Mesenchymal stem cell (in vitro differentiated cells and primary cell): ENCODE results near the gene EMILIN3.
A peak's percentile ranks its signal among the peaks of the same experiment; 100 is the strongest.
"Not testable (repeated sequence)": the region's sequence is repeated elsewhere in the genome, so short reads cannot be mapped to it uniquely, and the experiment has no call there.

Source experiments
- DNase-seq: peaks from one replicate; pipeline ENCODE4 v3.0.0-alpha.2; 2013
- H2AFZ ChIP-seq: one replicate; pipeline ENCODE4 v1.6.1; 2013; ENCODE audit warnings: low read depth, mild to moderate bottlenecking, control low read depth, inconsistent platforms, low read length, moderate library complexity
- H2AK5ac ChIP-seq: 2 replicates; pipeline ENCODE4 v1.6.1; 2013; ENCODE audit warnings: low read length, moderate library complexity, mild to moderate bottlenecking, inconsistent platforms; ENCODE audit not compliant: severe bottlenecking
- H2BK120ac ChIP-seq: one replicate; pipeline ENCODE4 v1.6.1; 2013; ENCODE audit warnings: low read depth, mild to moderate bottlenecking, inconsistent platforms, low read length, moderate library complexity
- H2BK12ac ChIP-seq, 2 experiments: one replicate each; pipeline ENCODE4 v1.6.1; 2013; ENCODE audit warnings: inconsistent platforms in 2 of 2, low read length in 2 of 2, mild to moderate bottlenecking in 2 of 2, moderate library complexity in 2 of 2, control low read depth in 1 of 2
- H2BK15ac ChIP-seq: one replicate; pipeline ENCODE4 v1.6.1; 2013; ENCODE audit warnings: mild to moderate bottlenecking, low read depth, inconsistent platforms; ENCODE audit not compliant: poor library complexity, severe bottlenecking
- H2BK5ac ChIP-seq: 2 replicates; pipeline ENCODE4 v1.6.1; 2013; ENCODE audit warnings: low read depth, mild to moderate bottlenecking, low read length, control low read depth, inconsistent platforms; ENCODE audit not compliant: poor library complexity, severe bottlenecking
- H3K14ac ChIP-seq, 2 experiments: one replicate each; pipeline ENCODE4 v1.6.1; 2013; ENCODE audit warnings: inconsistent platforms in 2 of 2, low read length in 2 of 2, control low read depth in 1 of 2, mild to moderate bottlenecking in 1 of 2, moderate library complexity in 1 of 2
- H3K18ac ChIP-seq, 2 experiments: one replicate each; pipeline ENCODE4 v1.6.1; 2013; ENCODE audit warnings: inconsistent platforms in 2 of 2, low read length in 2 of 2, control low read depth in 1 of 2, low read depth in 1 of 2, mild to moderate bottlenecking in 1 of 2
- H3K23ac ChIP-seq, 2 experiments: one replicate each; pipeline ENCODE4 v1.6.1; 2013; ENCODE audit warnings: inconsistent platforms in 2 of 2, low read length in 2 of 2, mild to moderate bottlenecking in 2 of 2, moderate library complexity in 2 of 2, control low read depth in 1 of 2
- H3K27ac ChIP-seq: 2 replicates; pipeline ENCODE4 v1.5.1; 2013; ENCODE audit warnings: mild to moderate bottlenecking, moderate library complexity, low read length, control low read depth, inconsistent platforms; ENCODE audit not compliant: poor library complexity, severe bottlenecking
- H3K27me3 ChIP-seq, 2 experiments: 2 replicates each; pipeline versions ENCODE4 v1.6.1 to v1.7.0; 2013; ENCODE audit warnings: low read length in 2 of 2, mild to moderate bottlenecking in 2 of 2, moderate library complexity in 2 of 2, control low read depth in 1 of 2, inconsistent platforms in 1 of 2; ENCODE audit not compliant: control insufficient read depth in 1 of 2, insufficient read depth in 1 of 2
- H3K36me3 ChIP-seq, 2 experiments: 2 replicates each; pipeline versions ENCODE4 v1.6.1 to v1.7.0; 2013; ENCODE audit warnings: low read length in 2 of 2, control low read depth in 1 of 2, inconsistent platforms in 1 of 2, low read depth in 1 of 2, mild to moderate bottlenecking in 1 of 2; ENCODE audit not compliant: insufficient read depth in 2 of 2, control insufficient read depth in 1 of 2
- H3K4ac ChIP-seq, 2 experiments: one replicate each; pipeline ENCODE4 v1.6.1; 2013; ENCODE audit warnings: inconsistent platforms in 2 of 2, low read length in 2 of 2, mild to moderate bottlenecking in 2 of 2, moderate library complexity in 2 of 2, control low read depth in 1 of 2, low read depth in 1 of 2
- H3K4me1 ChIP-seq: 2 replicates; pipeline ENCODE4 v1.6.1; 2013; ENCODE audit warnings: low read depth, low read length, control low read depth; ENCODE audit not compliant: control insufficient read depth, insufficient read depth
- H3K4me2 ChIP-seq: 2 replicates; pipeline ENCODE4 v1.6.1; 2013; ENCODE audit warnings: low read length, mild to moderate bottlenecking, inconsistent platforms; ENCODE audit not compliant: poor library complexity, severe bottlenecking
- H3K4me3 ChIP-seq, 2 experiments: 2 replicates each; pipeline versions ENCODE4 v1.5.1 to v1.7.0; 2013; ENCODE audit warnings: low read length in 2 of 2, mild to moderate bottlenecking in 2 of 2, control low read depth in 1 of 2, low read depth in 1 of 2; ENCODE audit not compliant: insufficient read depth in 1 of 2
- H3K79me1 ChIP-seq: replicated peaks from 2 replicates; pipeline ENCODE4 v1.6.1; 2013; ENCODE audit warnings: mild to moderate bottlenecking, control low read depth, low read length, inconsistent platforms; ENCODE audit not compliant: poor library complexity, severe bottlenecking
- H3K9ac ChIP-seq: 2 replicates; pipeline ENCODE4 v1.7.0; 2013; ENCODE audit warnings: mild to moderate bottlenecking, low read length, moderate library complexity
- H3K9me3 ChIP-seq: 2 replicates; pipeline ENCODE4 v1.7.0; 2013; ENCODE audit warnings: mild to moderate bottlenecking, low read length; ENCODE audit not compliant: control insufficient read depth
- H4K8ac ChIP-seq: one replicate; pipeline ENCODE4 v1.6.1; 2013; ENCODE audit warnings: inconsistent platforms, mild to moderate bottlenecking, low read length, moderate library complexity
- H4K91ac ChIP-seq: one replicate; pipeline ENCODE4 v1.6.1; 2013; ENCODE audit warnings: mild to moderate bottlenecking, low read length, inconsistent platforms
- WGBS: methylation state at CpG from one replicate; pipeline ENCODE4 v1.1.7; 2013; ENCODE audit warnings: mixed read lengths; 5-methylcytosine and 5-hydroxymethylcytosine counted together

Gene EMILIN3

GRCh38 chr20:41316602-41317545 lies 49.7 kb downstream of the EMILIN3 start:
- peak overlapping the region in 1 of 2 experiments; percentile 90 for H3K23ac ChIP-seq
- peak overlapping the region; percentile 90 for H4K8ac ChIP-seq
- peak overlapping the region; percentile 15 for H2BK15ac ChIP-seq
- peak overlapping the region; percentile 3 for H2BK5ac ChIP-seq
- peak overlapping the region; percentile 72 for H3K4me2 ChIP-seq
- WGBS: 1% methylated on average over 42 of the region's 66 CpGs
- peaks cover 6% of the 10 kb centered on the region for H3K4me1 ChIP-seq
- H3K9me3 ChIP-seq: no peaks in the 10 kb centered on the region
- peak overlapping the region; percentile 91 for H3K27ac ChIP-seq
- H3K18ac ChIP-seq: peak overlapping the region; percentile 78 to 100
- peak overlapping the region; percentile 86 for H4K91ac ChIP-seq
- peaks cover 0 to 12% of the 10 kb centered on the region in 2 experiments for H3K36me3 ChIP-seq
- peak; percentile 83 for DNase-seq
- peak overlapping the region; percentile 96 for H3K9ac ChIP-seq
- H2BK120ac ChIP-seq: peak overlapping the region; percentile 54
- H2AFZ ChIP-seq: peak overlapping the region; percentile 83
- H2BK12ac ChIP-seq: peak overlapping the region; percentile 20 to 99
- H2AK5ac ChIP-seq: peak overlapping the region; percentile 40
- H3K4ac ChIP-seq: peak overlapping the region; percentile 79 to 93
- no peaks in the 10 kb centered on the region for H3K27me3 ChIP-seq
- peak overlapping the region in 1 of 2 experiments; percentile 93 for H3K14ac ChIP-seq
- peaks cover 3% of the 10 kb centered on the region for H3K79me1 ChIP-seq
- peak overlapping the region; percentile 87 to 94 for H3K4me3 ChIP-seq

DNA sequence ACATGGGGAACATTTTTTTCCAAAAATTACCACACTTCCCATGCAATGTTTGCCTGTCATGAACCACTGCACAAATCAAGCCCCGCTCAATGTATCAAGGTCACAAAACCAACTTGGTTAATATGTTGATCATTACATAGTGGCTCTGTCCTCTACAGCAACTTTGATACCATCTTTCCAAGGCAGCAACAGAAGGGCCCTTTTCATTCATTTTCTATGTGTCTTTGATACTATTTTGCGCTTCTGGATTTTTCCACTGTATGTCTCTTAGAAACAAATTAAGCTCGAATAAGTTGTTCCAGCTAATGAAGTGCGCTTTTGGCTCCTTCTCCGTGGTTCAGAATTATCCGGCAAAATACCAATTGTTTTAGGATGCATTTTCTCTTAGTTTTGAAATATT lies 50.6 kb downstream of the EMILIN3 start:
- WGBS: 82% methylated on average over 4 of the region's 6 CpGs
- peak; percentile 24 for DNase-seq
- Histone ChIP-seq H2AFZ (no peak overlapping the region), H2BK12ac (no peak overlapping the region), H3K79me1 (peaks cover 3% of the 10 kb centered on the region), H3K4me3 (peak overlapping the region in 1 of 2 experiments; percentile 94), H2BK15ac (no peak overlapping the region), H4K91ac (no peak overlapping the region), H3K9me3 (no peaks in the 10 kb centered on the region), H3K23ac (no peak overlapping the region), H3K4me1 (peaks cover 6% of the 10 kb centered on the region), H3K18ac (no peak overlapping the region), H3K27ac (peak overlapping the region; percentile 91), H3K9ac (peak overlapping the region; percentile 96), H3K4ac (peak overlapping the region in 1 of 2 experiments; percentile 75), H2BK5ac (no peak overlapping the region), H2BK120ac (no peak overlapping the region), H3K14ac (no peak overlapping the region), H4K8ac (no peak overlapping the region), H3K27me3 (no peaks in the 10 kb centered on the region), H2AK5ac (no peak overlapping the region), H3K4me2 (peak overlapping the region; percentile 72), H3K36me3 (peaks cover 0 to 14% of the 10 kb centered on the region in 2 experiments)

DNA sequence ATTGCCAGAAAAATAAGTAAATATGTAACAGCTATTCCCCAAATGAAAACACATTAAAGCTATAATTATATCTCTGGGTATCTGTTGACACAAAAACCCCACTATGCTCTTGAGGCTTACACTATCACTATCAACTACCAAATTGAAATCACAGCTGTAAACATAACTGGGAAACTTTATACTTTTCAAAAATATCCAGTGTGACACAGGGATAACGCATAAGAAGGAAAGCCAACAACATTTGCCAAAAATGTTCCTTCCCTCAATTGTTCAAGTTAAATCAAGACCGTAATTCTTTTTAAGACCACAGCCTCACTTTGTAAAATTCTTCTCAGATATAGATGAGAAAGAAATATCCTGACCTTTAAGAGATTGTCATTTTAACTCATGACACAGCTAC lies 52.2 kb downstream of the EMILIN3 start:
- Histone ChIP-seq H2BK12ac (no peak overlapping the region), H3K23ac (no peak overlapping the region), H3K4me3 (no peak overlapping the region), H2BK15ac (no peak overlapping the region), H3K27me3 (no peaks in the 10 kb centered on the region), H3K4me1 (peaks cover 11% of the 10 kb centered on the region), H3K27ac (no peak overlapping the region), H2AFZ (no peak overlapping the region), H3K9me3 (no peaks in the 10 kb centered on the region), H2BK5ac (no peak overlapping the region), H3K9ac (peak overlapping the region; percentile 45), H3K18ac (no peak overlapping the region), H4K91ac (no peak overlapping the region), H3K4ac (no peak overlapping the region), H2BK120ac (no peak overlapping the region), H3K36me3 (peaks cover 0 to 14% of the 10 kb centered on the region in 2 experiments), H4K8ac (no peak overlapping the region), H3K79me1 (peaks cover 11% of the 10 kb centered on the region), H2AK5ac (no peak overlapping the region), H3K4me2 (no peak overlapping the region), H3K14ac (no peak overlapping the region)
- no peak for DNase-seq
- WGBS: 100% methylated on average over 2 of the region's 2 CpGs

GRCh38 chr20:41312009-41312408 lies 54.6 kb downstream of the EMILIN3 start:
- not testable (repeated sequence) for H2BK120ac ChIP-seq, H2AFZ ChIP-seq

More at GRCh38 chr20:41312009-41312408, 54.6 kb downstream of the EMILIN3 start:
- not testable (repeated sequence) for H2BK15ac ChIP-seq, DNase-seq, H3K4me2 ChIP-seq, H3K4me3 ChIP-seq, H2BK12ac ChIP-seq, H3K27me3 ChIP-seq, H2BK5ac ChIP-seq, H3K14ac ChIP-seq, H4K91ac ChIP-seq, H3K9ac ChIP-seq, H2AK5ac ChIP-seq, H3K9me3 ChIP-seq, H3K18ac ChIP-seq, H3K4ac ChIP-seq, H4K8ac ChIP-seq, H3K27ac ChIP-seq
- 95% methylated on average over 6 of the region's 6 CpGs for WGBS
- Histone ChIP-seq H3K4me1 (peaks cover 12% of the 10 kb centered on the region), H3K23ac (peak overlapping the region in 1 of 2 experiments; percentile 70), H3K79me1 (peaks cover 15% of the 10 kb centered on the region), H3K36me3 (peaks cover 0 to 14% of the 10 kb centered on the region in 2 experiments)
